ENCODE measurements around the gene IPO11. TPM values are rescaled to one million over a fixed set of nuclear protein-coding genes. Genes with fewer than 3 reads are reported as not detected.

Gene IPO11
- total and polyA plus RNA-seq, 9 donors: 10.4 to 40.3 (median 24.6) TPM

DNA sequence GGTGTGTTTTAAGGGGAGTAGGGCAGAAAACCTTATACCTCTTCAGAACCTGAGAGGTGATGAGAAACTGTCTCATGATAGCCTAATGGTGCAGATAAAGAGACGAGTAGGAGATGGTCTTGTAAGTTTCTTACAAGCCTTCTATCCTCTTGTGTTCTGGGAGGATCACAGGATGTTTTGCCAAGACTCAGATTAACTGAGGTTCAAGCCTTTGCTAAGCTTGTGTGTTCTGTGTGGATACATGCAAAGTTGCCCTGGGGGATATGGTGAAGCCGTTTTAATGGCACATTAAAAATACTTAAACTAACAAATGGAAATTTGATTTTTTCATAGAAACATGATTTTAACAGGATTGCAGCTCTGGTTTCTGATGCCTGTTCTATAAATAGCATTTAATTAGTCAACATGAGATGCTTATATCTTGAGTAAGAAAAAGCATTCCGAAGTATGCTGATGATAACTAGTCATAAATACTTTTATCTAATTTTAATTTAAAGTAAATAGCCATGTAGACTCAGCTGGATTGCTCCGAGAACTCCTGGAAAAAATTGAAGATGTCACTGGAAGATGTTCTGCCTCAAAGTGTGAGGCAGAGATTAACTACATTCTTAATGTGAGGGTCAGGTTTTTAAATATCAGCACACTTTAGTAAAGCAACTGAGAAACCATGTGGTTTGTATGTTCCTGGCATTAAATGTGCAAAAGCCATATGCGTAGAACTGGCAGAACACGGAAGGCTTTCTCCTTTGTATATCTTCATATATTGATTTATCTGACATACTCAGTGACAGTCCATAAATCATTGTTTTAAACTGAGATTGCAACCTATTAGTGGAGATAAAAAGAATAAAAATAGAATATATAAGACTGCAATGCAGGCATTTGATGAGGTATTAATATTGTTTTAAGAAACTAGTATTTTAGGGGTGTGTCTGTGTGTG is 53.7 kb downstream of the IPO11 start:
- TF ChIP-seq, protein P1, sequence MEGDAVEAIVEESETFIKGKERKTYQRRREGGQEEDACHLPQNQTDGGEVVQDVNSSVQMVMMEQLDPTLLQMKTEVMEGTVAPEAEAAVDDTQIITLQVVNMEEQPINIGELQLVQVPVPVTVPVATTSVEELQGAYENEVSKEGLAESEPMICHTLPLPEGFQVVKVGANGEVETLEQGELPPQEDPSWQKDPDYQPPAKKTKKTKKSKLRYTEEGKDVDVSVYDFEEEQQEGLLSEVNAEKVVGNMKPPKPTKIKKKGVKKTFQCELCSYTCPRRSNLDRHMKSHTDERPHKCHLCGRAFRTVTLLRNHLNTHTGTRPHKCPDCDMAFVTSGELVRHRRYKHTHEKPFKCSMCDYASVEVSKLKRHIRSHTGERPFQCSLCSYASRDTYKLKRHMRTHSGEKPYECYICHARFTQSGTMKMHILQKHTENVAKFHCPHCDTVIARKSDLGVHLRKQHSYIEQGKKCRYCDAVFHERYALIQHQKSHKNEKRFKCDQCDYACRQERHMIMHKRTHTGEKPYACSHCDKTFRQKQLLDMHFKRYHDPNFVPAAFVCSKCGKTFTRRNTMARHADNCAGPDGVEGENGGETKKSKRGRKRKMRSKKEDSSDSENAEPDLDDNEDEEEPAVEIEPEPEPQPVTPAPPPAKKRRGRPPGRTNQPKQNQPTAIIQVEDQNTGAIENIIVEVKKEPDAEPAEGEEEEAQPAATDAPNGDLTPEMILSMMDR (IDR thresholded peaks at IDR 0.05): no peak
- TF ChIP-seq POLR2A (IDR thresholded peaks at IDR 0.05): no peak
- no peak for TF ChIP-seq EP300 (IDR thresholded peaks at IDR 0.05)
- intact Hi-C loops (cut with DNase I): loop anchor here in 1 of 4 donors (10.0 kb wide), 1 partner anchor 309 kb away; no protein-coding TSS in a partner anchor
- 47 to 51% (median 51%) methylated on average over 6 of the region's 6 CpGs for WGBS, 3 donors
- no peak overlapping the region for H3K4me3 ChIP-seq
- H3K36me3 ChIP-seq: no peaks in the 10 kb centered on the region
- DNase-seq: no peak
- no peak overlapping the region for H3K27ac ChIP-seq
- peaks cover 6% of the 10 kb centered on the region for H3K4me1 ChIP-seq (ENCODE audit: insufficient read depth)
- no peaks in the 10 kb centered on the region for H3K9me3 ChIP-seq
- no peaks in the 10 kb centered on the region for H3K27me3 ChIP-seq

DNA sequence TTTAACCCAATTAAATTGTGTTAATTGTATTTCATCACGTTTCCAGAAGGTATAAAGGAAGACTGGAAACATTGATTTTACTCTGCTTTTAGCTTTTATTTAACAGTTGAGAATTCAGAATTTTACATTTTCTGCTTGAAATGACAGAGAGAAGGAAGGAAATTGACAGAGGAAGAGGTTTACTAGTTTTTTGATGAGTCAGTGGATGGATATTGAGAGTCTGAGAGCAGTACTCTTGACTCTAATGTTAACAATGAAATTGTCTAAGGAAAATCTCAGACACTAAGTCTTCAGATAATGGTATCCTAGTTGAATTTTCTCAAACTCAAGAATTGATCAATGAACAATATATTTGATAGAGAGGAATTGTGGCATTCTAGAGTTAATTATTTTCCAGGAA is 60.6 kb downstream of the IPO11 start:
- Histone ChIP-seq H3K4me3 (no peak overlapping the region), H3K27ac (no peak overlapping the region), H3K27me3 (no peaks in the 10 kb centered on the region), H3K4me1 (ENCODE audit: insufficient read depth) (no peaks in the 10 kb centered on the region), H3K9me3 (no peaks in the 10 kb centered on the region), H3K36me3 (no peaks in the 10 kb centered on the region)
- no peak for DNase-seq
- intact Hi-C loops (cut with DNase I): no loop called here
- WGBS, 3 donors: 94 to 96% (median 95%) methylated on average over 1 of the region's 1 CpG
- TF ChIP-seq EP300 (IDR thresholded peaks at IDR 0.05): no peak
- TF ChIP-seq, protein P1 (IDR thresholded peaks at IDR 0.05): no peak
- TF ChIP-seq POLR2A (IDR thresholded peaks at IDR 0.05): no peak

DNA sequence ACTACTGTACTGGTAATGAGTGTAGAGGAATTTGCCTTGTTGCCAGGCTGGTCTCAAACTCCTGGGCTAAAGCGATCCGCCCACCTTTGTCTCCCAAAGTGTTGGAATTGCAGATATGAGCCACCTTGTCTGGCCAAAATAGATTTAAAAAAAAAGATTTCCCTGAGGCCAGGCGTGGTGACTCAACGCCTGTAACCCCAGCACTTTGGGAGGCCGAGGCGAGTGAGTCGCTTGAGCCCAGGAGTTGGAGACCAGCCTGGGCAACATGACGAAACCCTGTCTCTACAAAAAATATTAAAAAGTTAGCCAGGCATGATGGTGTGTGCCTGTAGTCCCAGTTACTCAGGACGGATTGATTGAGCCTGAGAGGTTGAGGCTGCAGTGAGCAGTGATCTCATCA is 62.5 kb downstream of the IPO11 start:
- H3K4me1 ChIP-seq (ENCODE audit: insufficient read depth): no peaks in the 10 kb centered on the region
- intact Hi-C loops (cut with DNase I): no loop called here
- 91 to 94% (median 92%) methylated on average over 9 of the region's 9 CpGs for WGBS, 3 donors
- H3K27ac ChIP-seq: no peak overlapping the region
- DNase-seq: no peak
- H3K27me3 ChIP-seq: no peaks in the 10 kb centered on the region
- no peak for TF ChIP-seq EP300 (IDR thresholded peaks at IDR 0.05)
- no peaks in the 10 kb centered on the region for H3K9me3 ChIP-seq
- no peak overlapping the region for H3K4me3 ChIP-seq
- H3K36me3 ChIP-seq: no peaks in the 10 kb centered on the region

DNA sequence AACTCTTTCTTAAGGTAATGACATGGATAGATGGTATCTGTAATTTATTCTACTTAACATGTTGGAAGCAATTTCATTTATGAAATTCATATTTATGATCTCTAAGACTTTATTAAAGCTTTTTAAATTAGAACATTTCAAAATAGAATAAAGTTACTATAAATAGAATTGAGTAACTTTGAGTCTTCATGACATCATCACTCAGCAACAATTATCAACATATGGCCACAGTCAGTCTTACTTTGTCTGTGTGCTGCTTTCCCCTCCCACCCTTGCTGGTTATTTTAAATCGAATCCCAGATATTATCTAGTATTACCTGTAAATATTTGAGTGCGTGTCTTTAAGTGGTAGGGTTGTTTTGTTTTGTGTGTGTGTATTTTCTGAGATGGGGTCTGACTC is 65.2 kb downstream of the IPO11 start:
- H3K4me3 ChIP-seq: no peak overlapping the region
- 89 to 98% (median 91%) methylated on average over 2 of the region's 2 CpGs for WGBS, 3 donors
- no peak overlapping the region for H3K27ac ChIP-seq
- no peaks in the 10 kb centered on the region for H3K4me1 ChIP-seq (ENCODE audit: insufficient read depth)
- no peaks in the 10 kb centered on the region for H3K9me3 ChIP-seq
- H3K36me3 ChIP-seq: no peaks in the 10 kb centered on the region
- TF ChIP-seq, protein P1 (IDR thresholded peaks at IDR 0.05): no peak
- TF ChIP-seq POLR2A (IDR thresholded peaks at IDR 0.05): no peak
- no peak for DNase-seq
- intact Hi-C loops (cut with DNase I): no loop called here
- H3K27me3 ChIP-seq: no peaks in the 10 kb centered on the region

DNA sequence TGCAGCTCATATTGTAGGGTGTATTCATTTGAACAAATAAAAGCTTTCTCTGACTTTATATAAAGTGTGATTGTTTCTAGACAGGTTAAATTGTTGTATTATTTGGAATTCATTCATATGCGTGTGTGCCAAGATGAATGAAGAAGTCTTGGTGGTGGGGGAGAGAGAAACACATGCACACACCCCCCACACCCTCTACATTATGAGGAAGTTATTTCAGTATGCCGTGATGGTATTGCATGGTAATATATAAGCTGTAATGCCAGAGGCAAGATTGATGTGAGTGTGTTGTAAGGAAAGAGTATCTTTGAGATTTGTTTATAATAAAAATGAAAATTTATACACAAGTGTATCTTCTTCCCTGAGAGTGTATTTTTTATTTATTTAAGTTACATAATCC is 71.0 kb downstream of the IPO11 start:
- H3K36me3 ChIP-seq: no peaks in the 10 kb centered on the region
- no peak overlapping the region for H3K4me3 ChIP-seq
- no peak for DNase-seq
- H3K9me3 ChIP-seq: no peaks in the 10 kb centered on the region
- TF ChIP-seq, protein P1 (IDR thresholded peaks at IDR 0.05): no peak
- TF ChIP-seq EP300 (IDR thresholded peaks at IDR 0.05): no peak
- TF ChIP-seq POLR2A (IDR thresholded peaks at IDR 0.05): no peak
- H3K27ac ChIP-seq: no peak overlapping the region
- intact Hi-C loops (cut with DNase I): no loop called here
- WGBS, 3 donors: 83 to 93% (median 91%) methylated on average over 2 of the region's 2 CpGs
- no peaks in the 10 kb centered on the region for H3K4me1 ChIP-seq (ENCODE audit: insufficient read depth)
- no peaks in the 10 kb centered on the region for H3K27me3 ChIP-seq

All from ovary (tissue), 9 donors.